ENCODE results near the gene TSPAN31.

The TSPAN31 gene

DNA sequence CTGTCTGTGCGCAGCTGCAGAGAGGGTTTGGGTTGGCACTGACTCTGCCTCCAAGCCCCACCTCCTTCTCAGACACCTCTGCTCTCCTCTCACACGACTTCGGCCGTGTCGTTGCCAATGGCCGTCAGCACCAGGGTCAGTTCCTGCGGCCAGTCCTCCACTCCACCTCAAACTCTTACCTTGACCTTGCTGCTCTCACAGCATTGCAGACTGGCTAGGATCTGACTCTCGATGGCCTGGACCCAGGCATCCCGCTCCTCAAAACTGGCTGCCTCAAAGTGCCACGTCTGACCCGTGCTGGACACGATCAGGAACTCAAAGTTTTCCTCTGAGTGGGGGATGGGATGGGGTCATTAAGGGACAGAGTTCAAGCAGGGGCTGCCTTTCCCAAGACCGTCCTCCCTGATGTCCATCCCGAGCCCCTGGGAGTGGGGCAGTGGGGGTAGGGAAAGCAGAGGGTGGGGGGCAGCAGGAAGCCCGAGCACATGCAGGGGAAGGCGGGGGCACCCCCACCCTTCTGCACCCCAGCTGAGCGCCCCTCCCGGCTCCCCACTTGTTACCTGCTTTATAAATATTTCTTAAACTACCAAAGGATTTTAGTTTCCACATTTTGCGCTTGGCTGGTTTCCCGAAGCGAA, 17.0 kb upstream of the TSPAN31 start:
- TF ChIP-seq GATA3 (IDR thresholded peaks at IDR 0.05; ENCODE audit: low read depth, low read length), result no peak
- no peak for TF ChIP-seq GATA2 (IDR thresholded peaks at IDR 0.05; ENCODE audit: low read depth, low read length)

GRCh38 chr12:57729321-57729844, 15.5 kb upstream of the TSPAN31 start:
- TF ChIP-seq GATA2 (IDR thresholded peaks at IDR 0.05; ENCODE audit: low read depth, low read length) (no peak), GATA3 (IDR thresholded peaks at IDR 0.05; ENCODE audit: low read depth, low read length) (no peak)

GRCh38 chr12:57730336-57731067, 14.3 kb upstream of the TSPAN31 start:
- TF ChIP-seq GATA2 (IDR thresholded peaks at IDR 0.05; ENCODE audit: low read depth, low read length) (no peak), GATA3 (IDR thresholded peaks at IDR 0.05; ENCODE audit: low read depth, low read length) (no peak)

- TF ChIP-seq GATA3 (IDR thresholded peaks at IDR 0.05; ENCODE audit: low read depth, low read length), result no peak
- no peak for TF ChIP-seq GATA2 (IDR thresholded peaks at IDR 0.05; ENCODE audit: low read depth, low read length)
Measured at GRCh38 chr12:57731411-57732080, 13.3 kb upstream of the TSPAN31 start.

GRCh38 chr12:57732270-57732669, 12.6 kb upstream of the TSPAN31 start:
- TF ChIP-seq GATA3 (IDR thresholded peaks at IDR 0.05; ENCODE audit: low read depth, low read length) (no peak), GATA2 (IDR thresholded peaks at IDR 0.05; ENCODE audit: low read depth, low read length) (no peak)

- TF ChIP-seq GATA2 (IDR thresholded peaks at IDR 0.05; ENCODE audit: low read depth, low read length) (no peak), GATA3 (IDR thresholded peaks at IDR 0.05; ENCODE audit: low read depth, low read length) (no peak)
Measured at GRCh38 chr12:57732726-57733593, 11.9 kb upstream of the TSPAN31 start.

DNA sequence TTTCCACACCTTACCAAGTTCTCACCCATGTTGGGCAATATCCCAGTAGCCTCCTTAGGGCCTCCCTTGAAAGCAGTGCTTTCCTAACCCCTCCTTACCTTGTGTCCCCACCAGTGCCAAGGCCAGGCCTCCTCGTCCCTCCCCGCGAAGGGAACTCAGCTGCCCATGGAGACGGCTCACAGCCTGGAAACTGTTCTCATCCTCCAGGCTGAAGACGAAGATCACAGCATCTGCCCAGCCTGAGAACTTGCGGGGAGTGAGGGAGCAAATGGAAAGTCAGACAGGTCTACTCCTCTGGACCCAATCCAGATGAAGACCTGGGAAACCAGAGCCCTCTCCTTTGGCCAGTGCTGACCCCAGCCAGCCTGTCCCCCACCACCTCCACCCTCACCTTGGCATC, 10.9 kb upstream of the TSPAN31 start:
- no peak for TF ChIP-seq GATA3 (IDR thresholded peaks at IDR 0.05; ENCODE audit: low read depth, low read length)
- no peak for TF ChIP-seq GATA2 (IDR thresholded peaks at IDR 0.05; ENCODE audit: low read depth, low read length)

GRCh38 chr12:57734591-57734990, 10.2 kb upstream of the TSPAN31 start:
- TF ChIP-seq GATA2 (IDR thresholded peaks at IDR 0.05; ENCODE audit: low read depth, low read length), result no peak
- TF ChIP-seq GATA3 (IDR thresholded peaks at IDR 0.05; ENCODE audit: low read depth, low read length), result no peak

DNA sequence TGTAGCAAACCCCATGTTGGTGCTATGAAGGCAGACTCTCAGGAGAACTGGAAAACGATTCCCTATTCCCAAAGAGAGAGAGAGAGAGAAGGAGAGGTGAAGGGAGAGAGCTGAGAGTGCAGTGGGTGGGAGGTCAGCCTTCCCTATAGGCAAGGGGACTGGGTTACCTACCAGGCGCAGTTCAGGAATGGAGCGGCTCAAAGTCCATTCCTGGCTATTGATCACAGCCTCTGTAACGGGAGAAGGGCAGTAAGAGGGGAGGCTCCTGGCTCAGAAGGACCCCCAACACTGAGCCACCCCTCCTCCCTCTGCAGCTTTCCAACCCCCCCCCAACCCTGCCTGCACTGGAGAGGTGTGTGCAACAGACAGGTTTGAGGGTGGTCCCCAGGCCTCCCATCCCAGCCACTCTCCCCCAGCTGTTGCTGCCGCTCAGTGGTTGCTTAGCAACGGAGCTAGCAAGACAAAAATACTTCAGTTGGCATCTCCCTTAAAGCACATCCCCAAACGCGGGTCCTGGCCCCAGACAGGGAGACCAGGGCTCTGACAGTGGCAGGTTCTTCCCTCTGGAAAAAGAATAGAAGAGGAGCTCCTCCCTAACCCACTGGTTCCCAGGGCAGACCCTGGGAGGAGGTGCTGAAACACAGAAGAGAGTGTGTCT, 9.5 kb upstream of the TSPAN31 start:
- TF ChIP-seq GATA3 (IDR thresholded peaks at IDR 0.05; ENCODE audit: low read depth, low read length), result no peak
- no peak for TF ChIP-seq GATA2 (IDR thresholded peaks at IDR 0.05; ENCODE audit: low read depth, low read length)

DNA sequence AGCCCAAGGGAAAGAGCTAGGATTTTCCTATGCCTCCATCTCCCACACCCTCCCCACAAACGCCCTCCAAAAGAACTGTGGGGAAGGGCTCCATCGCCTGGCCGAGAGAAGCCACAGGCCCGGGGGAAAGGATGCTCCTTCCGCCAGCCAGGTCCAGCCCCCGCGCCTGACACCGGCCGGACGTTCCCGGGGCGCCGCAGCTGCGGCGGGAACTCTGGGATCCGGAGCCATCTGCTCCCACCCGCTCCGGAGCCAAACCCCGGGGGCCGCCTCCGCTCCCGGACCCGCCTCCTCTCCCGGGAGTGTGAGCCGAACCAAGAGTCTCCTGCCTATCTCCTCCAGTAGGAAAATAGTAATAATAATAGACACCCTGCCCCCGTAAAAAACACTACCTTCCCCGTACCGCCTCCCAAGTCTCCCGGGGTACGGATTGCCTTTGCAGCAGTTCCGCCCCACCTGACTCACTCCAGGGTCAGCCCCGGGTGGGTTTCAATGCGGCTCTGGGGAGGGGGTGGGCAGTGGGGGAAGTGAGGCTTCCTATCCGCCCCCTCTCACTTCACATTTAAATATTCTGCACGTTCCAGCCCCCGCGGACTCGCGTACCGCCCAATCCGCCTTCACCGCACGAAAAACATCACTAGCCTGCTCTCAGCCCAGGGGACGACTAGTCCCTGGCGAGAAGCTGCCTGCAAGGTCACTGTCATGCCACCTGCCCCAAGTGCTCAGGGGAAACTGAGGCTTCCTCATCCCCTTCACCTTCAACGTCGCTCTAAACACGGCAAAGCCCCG, 8.7 kb upstream of the TSPAN31 start:
- TF ChIP-seq GATA2 (IDR thresholded peaks at IDR 0.05; ENCODE audit: low read depth, low read length), result no peak
- TF ChIP-seq GATA3 (IDR thresholded peaks at IDR 0.05; ENCODE audit: low read depth, low read length), result no peak

DNA sequence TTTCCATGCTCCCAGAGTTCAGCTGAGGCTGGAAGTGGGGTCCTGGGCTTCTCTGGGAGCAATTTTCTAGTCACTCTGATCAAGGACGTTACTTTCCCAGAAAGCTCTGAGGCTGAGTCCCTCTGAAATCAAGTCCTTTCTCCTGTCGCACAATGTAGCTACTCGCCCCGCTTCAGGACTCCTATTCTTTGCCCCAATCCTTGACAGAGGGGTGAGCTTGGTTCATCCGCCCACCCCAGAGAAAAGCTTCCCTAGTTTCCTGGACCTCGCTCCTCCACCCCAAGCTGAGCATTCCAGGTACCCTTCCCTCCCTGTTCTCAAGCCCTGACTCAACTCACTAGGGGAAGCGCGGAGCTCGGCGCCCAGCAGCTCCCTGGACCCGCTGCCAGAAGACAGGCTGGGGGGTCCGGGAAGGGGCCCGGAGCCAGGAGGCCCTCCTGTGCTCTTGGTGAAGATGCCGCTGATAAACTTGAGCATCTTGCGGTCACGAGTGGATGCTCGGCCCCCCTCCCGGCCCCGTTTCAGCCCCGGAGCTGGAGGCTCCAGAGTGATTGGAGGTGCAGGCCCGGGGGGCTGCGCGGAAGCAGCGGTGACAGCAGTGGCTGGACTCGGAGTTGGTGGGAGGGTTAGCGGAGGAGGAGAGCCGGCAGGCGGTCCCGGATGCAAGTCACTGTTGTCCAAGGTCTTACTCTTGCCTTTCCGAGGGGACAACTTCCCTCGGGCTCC, 7.9 kb upstream of the TSPAN31 start:
- TF ChIP-seq GATA2 (IDR thresholded peaks at IDR 0.05; ENCODE audit: low read depth, low read length), result no peak
- TF ChIP-seq GATA3 (IDR thresholded peaks at IDR 0.05; ENCODE audit: low read depth, low read length), result no peak
